Gastroesophageal sphincter (tissue), 3 donors: ENCODE data around the gene BLMH.

ENCODE experiments used
- CTCF ChIP-seq, 4 experiments: fragments of 200-600 bp in 2 of 4; fragments of 450-650 bp in 2 of 4; sonication (generic) in 1 of 4; IDR thresholded peaks; one replicate each; pipeline ENCODE4 v1.5.1; 2017 to 2019; ENCODE audit warnings: antibody characterized with exemption in 4 of 4, mild to moderate bottlenecking in 2 of 4, moderate library complexity in 2 of 4
- EP300 ChIP-seq: sonication (generic); formaldehyde crosslinking; IDR thresholded peaks from one replicate; pipeline ENCODE4 v1.6.1; 2017; ENCODE audit warnings: antibody characterized with exemption, mild to moderate bottlenecking
- POLR2A ChIP-seq, 2 donors: fragments of 450-650 bp; IDR thresholded peaks; one replicate each; pipeline ENCODE4 v1.6.1; 2017; ENCODE audit warnings: antibody characterized with exemption in 2 of 2, mild to moderate bottlenecking in 2 of 2, moderate library complexity in 1 of 2
- POLR2AphosphoS5 ChIP-seq: sonication (generic); formaldehyde crosslinking; IDR thresholded peaks from one replicate; pipeline ENCODE4 v1.6.1; 2017; ENCODE audit warnings: antibody characterized with exemption

DNA sequence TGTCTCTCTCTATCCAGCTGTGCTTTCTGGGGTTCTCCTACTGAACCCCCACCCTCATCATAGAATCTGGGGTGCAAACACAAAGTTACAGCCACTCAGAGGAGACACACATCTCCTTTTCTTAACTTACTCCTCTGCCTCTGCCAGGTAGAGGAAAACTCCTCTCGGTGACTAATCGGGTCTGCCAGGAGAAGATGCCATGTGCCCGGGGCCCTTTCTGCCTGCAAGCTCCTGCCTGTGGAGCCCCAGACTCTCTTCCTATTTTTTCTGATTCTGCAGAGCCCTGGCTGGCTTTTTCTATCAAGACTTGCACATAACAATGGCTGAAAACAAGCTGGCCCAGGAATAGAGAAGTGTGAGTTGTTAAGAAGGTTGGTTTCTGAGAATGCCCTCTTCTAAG is 66.6 kb downstream of the BLMH start:
- TF ChIP-seq CTCF (IDR thresholded peaks at IDR 0.05) (no peak), POLR2A (IDR thresholded peaks at IDR 0.05) (no peak), EP300 (no peak), POLR2AphosphoS5 (no peak)
